Glutamatergic neuron (in vitro differentiated cells): Measurements from ENCODE around the gene MBD2. TPM values are rescaled to one million over a fixed set of nuclear protein-coding genes. Genes with fewer than 3 reads are reported as not detected.
"Not testable (repeated sequence)": the region's sequence is repeated elsewhere in the genome, so short reads cannot be mapped to it uniquely, and the experiment has no call there.

Source experiments
- DNase-seq: peaks from one replicate; pipeline ENCODE4 v3.0.0; 2022
- H3K27ac Mint-ChIP-seq: one replicate; pipeline ENCODE4 v1.8.0; 2020; ENCODE audit warnings: mild to moderate bottlenecking, mixed read lengths, inconsistent platforms; ENCODE audit not compliant: unreplicated experiment
- H3K27me3 Mint-ChIP-seq: one replicate; pipeline ENCODE4 v1.8.0; 2020; ENCODE audit warnings: mild to moderate bottlenecking, moderate library complexity, mixed read lengths, inconsistent platforms; ENCODE audit not compliant: unreplicated experiment
- H3K36me3 Mint-ChIP-seq: one replicate; pipeline ENCODE4 v1.8.0; 2020; ENCODE audit warnings: mild to moderate bottlenecking, mixed read lengths, inconsistent platforms; ENCODE audit not compliant: unreplicated experiment
- H3K4me1 Mint-ChIP-seq: one replicate; pipeline ENCODE4 v1.8.0; 2020; ENCODE audit warnings: mild to moderate bottlenecking, low read depth, mixed read lengths, inconsistent platforms; ENCODE audit not compliant: unreplicated experiment
- H3K4me3 Mint-ChIP-seq: one replicate; pipeline ENCODE4 v1.8.0; 2020; ENCODE audit warnings: mild to moderate bottlenecking, mixed read lengths, inconsistent platforms; ENCODE audit not compliant: unreplicated experiment
- H3K9me3 Mint-ChIP-seq: one replicate; pipeline ENCODE4 v1.8.0; 2020; ENCODE audit warnings: mild to moderate bottlenecking, moderate library complexity, mixed read lengths, inconsistent platforms; ENCODE audit not compliant: unreplicated experiment
- total RNA-seq: library from RNA; stranded (reverse); fragmentation: NEBNext Ultra II Directional; extraction: Animal tissue kit (Norgen Biotek cat#: 25700); gene quantifications from one replicate; pipeline ENCODE4 v1.2.1, GENCODE V29; 2021; ENCODE audit not compliant: unreplicated experiment
- TF ChIP-seq, protein P1 (sequence below): fragments of 200-600 bp; sonication (generic); IDR thresholded peaks from one replicate; pipeline ENCODE4 v1.5.0; 2021; ENCODE audit not compliant: partially characterized antibody, unreplicated experiment

The MBD2 gene
- total RNA-seq, 1 donor from 2014 or later = 30.6 TPM

DNA sequence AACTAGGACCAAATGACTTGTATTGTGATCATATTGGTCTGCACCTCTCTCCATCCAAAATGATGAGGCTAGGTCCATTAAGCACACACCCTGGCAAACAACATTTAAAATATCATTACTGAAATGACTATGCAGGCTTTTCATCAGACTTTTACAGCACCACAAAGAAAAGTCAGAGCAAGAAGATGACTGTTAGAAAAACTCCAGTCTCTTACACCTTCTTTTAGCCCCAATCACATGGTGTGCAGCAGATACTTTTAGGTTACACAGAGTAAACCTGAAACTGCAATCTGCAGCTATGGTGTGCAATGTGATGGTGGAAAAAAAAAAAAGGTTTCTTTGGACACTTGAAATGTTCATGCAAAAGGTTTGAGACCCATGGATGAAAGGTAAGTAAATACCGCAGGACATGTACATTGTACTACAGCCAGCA lies 39.5 kb upstream of the MBD2 start:
- Mint-ChIP-seq H3K9me3 (no peaks in the 10 kb centered on the region), H3K27ac (no peak overlapping the region), H3K36me3 (no peaks in the 10 kb centered on the region), H3K4me1 (no peaks in the 10 kb centered on the region), H3K27me3 (no peaks in the 10 kb centered on the region), H3K4me3 (no peak overlapping the region)
- TF ChIP-seq, protein P1, sequence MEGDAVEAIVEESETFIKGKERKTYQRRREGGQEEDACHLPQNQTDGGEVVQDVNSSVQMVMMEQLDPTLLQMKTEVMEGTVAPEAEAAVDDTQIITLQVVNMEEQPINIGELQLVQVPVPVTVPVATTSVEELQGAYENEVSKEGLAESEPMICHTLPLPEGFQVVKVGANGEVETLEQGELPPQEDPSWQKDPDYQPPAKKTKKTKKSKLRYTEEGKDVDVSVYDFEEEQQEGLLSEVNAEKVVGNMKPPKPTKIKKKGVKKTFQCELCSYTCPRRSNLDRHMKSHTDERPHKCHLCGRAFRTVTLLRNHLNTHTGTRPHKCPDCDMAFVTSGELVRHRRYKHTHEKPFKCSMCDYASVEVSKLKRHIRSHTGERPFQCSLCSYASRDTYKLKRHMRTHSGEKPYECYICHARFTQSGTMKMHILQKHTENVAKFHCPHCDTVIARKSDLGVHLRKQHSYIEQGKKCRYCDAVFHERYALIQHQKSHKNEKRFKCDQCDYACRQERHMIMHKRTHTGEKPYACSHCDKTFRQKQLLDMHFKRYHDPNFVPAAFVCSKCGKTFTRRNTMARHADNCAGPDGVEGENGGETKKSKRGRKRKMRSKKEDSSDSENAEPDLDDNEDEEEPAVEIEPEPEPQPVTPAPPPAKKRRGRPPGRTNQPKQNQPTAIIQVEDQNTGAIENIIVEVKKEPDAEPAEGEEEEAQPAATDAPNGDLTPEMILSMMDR = no peak
- DNase-seq = no peak

DNA sequence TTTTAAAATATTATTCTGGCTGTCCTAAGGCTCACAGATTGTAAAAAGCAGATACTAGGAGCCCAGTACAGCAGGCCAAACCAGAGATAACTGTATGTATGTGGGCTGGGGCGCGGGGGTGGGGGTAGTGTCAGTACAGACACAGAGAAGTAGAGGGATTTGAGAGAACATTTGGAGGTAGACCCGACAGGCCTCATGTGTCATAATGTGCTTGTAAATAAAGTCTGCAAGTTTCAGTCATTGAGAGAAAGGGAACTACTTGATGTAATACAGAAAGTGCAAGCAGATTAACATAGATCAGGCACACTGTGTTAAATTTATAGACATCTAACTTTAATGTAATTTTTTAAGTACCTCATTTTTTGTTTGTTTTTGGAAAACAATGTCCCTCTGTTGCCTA lies 37.4 kb upstream of the MBD2 start:
- H3K9me3 Mint-ChIP-seq = no peaks in the 10 kb centered on the region
- TF ChIP-seq, protein P1 = no peak
- H3K27ac Mint-ChIP-seq = no peak overlapping the region
- no peak overlapping the region for H3K4me3 Mint-ChIP-seq
- no peaks in the 10 kb centered on the region for H3K4me1 Mint-ChIP-seq
- no peaks in the 10 kb centered on the region for H3K27me3 Mint-ChIP-seq
- no peaks in the 10 kb centered on the region for H3K36me3 Mint-ChIP-seq
- no peak for DNase-seq

DNA sequence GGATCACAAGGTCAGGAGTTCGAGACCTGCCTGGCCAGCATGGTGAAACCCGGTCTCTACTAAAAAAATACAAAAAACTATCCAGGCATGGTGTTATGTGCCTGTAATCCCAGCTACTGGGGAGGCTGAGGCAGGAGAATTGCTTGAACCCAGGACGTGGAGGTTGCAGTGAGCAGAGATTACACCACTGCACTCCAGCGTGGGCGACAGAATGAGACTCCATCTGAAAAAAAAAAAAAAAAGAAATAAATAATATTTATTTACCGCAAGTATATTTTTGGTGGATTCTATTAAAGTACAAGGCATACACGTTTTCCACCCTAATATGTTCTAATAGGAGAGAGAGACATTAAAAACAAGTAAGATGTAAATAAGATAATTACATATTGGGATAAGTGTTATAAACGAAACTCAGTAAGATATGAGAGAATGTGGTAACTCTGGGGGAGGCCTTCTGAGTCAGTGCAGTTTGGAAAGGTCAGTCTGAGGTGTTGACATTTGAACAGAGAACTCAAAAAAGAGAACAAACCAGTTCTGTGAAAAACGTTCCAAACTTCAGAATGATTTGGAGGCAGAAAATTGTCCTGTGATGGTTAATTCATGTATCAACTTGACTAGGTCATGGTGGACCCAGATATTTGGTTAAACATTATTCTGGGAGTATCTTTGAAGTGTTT lies 36.1 kb upstream of the MBD2 start:
- no peaks in the 10 kb centered on the region for H3K4me1 Mint-ChIP-seq
- TF ChIP-seq, protein P1 = no peak
- H3K9me3 Mint-ChIP-seq = no peaks in the 10 kb centered on the region
- no peak overlapping the region for H3K27ac Mint-ChIP-seq
- H3K27me3 Mint-ChIP-seq = no peaks in the 10 kb centered on the region
- no peaks in the 10 kb centered on the region for H3K36me3 Mint-ChIP-seq
- H3K4me3 Mint-ChIP-seq = no peak overlapping the region
- DNase-seq = no peak

DNA sequence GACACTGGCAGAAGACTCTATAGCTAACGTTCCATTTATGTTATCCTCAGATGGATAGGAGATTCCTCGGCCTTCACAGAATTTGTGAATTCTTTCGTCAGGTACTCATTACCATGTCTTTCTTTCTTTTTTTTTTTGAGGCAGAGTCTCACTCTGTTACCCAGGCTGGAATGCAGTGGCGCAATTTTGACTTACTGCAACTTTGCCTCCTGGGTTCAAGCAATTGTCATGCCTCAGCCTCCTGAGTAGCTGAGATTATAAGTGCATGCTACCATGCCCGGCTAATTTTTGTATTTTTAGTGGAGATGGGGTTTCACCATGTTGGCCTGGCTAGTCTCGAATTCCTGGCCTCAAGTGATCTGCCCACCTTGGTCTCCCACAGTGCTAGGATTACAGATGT lies 33.3 kb upstream of the MBD2 start:
- not testable (repeated sequence) for H3K4me3 Mint-ChIP-seq, H3K36me3 Mint-ChIP-seq, H3K27me3 Mint-ChIP-seq, DNase-seq, H3K4me1 Mint-ChIP-seq, H3K27ac Mint-ChIP-seq, H3K9me3 Mint-ChIP-seq

DNA sequence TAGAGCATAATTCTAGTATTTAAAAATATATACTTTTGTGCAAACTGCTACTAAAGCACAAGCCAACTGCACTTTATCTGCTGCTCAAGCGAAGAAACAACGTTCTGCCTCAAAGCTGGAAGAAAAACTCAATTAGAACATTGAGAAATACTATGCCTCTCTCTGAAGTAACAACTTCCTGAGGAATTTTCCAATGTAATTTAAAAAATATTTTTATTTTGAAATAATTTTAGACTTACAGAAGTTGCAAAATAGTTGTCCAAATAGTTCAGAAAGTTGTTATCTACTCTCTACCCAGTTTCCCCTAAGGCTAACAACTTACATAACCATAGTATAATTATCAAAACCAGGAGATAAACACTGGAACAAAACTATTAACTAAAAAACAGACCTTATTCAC lies 32.5 kb upstream of the MBD2 start:
- H3K36me3 Mint-ChIP-seq = no peaks in the 10 kb centered on the region
- no peak for DNase-seq
- H3K4me3 Mint-ChIP-seq = no peak overlapping the region
- H3K4me1 Mint-ChIP-seq = peaks cover 6% of the 10 kb centered on the region
- H3K9me3 Mint-ChIP-seq = peaks cover 2% of the 10 kb centered on the region
- no peak overlapping the region for H3K27ac Mint-ChIP-seq
- H3K27me3 Mint-ChIP-seq = no peaks in the 10 kb centered on the region
- TF ChIP-seq, protein P1 = no peak
